ENCODE data around the gene HTT-AS.
"Not testable (repeated sequence)": the region's sequence is repeated elsewhere in the genome, so short reads cannot be mapped to it uniquely, and the experiment has no call there.

HTT-AS gene

DNA sequence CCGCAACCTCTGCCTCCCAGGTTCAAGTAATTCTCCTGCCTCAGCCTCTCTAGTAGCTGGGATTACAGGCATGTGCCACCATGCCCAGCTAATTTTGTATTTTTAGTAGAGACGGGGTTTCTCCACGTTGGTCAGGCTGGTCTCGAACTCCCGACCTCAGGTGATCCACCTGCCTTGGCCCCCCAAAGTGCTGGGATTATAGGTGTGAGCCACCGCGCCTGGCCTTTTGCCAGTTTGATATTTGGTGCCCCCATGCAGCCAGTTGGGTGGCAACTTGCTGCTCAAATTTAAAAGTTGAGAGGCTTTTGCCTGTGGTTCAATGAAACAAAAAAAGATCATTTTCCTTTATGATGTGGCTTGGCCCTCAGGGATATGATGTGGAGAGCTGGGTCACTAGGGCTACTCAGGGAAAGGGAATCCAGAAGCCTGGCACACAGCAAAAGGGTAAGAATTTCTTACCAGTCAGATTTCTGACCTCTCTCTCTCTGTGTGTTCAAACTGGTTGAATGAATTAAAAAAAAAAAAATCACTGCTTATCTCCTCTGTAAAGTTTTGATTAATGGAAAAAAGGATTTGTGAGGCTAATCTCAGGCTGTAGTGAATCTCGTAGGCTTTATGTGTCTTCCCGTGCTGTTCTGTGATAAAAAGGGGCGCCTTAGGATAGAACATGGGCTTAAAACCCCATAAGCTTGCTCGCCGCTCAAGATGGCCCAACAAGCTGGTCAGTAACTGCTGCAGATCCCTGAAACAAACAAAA lies 23.0 kb downstream of the HTT-AS start:
- DNase-seq = not testable (repeated sequence)

DNA sequence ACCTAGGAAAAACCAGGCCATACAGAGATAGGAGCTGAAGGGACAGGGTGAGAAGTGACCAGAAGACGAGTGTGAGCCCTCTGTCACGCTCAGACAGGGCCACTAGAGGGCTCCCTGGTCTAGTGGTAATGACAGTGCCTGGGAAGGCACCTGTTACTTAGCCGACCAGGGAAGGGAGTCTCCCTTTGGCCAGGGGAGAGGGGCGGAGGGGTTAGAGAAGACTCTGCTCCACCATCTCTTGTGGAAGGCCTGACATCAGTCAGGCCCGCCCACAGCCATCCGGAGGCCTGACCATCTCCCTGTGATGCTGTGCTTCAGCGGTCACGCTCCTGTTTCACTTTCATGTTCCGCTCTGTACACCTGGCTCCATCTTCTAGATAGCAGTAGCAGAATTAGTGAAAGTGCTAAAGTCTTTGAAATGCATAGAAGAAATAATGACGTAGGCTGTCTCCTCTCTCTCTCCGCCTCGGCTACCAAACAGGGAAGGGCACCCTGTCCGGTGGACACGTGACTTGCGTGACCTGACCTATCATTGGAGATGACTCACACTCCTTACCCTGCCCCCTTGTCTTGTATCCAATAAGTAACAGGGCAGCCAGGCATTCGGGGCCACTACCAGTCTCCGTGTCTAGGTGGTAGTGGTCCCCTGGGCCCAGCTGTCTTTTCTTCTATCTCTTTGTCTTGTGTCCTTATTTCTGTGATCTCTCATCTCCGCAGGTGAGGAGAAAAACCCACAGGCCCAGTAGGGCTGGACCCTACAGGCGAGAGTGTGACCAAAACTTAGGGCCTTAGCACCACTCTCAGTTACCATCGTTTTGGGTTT lies 26.7 kb downstream of the HTT-AS start:
- DNase-seq = peak; percentile 57

DNA sequence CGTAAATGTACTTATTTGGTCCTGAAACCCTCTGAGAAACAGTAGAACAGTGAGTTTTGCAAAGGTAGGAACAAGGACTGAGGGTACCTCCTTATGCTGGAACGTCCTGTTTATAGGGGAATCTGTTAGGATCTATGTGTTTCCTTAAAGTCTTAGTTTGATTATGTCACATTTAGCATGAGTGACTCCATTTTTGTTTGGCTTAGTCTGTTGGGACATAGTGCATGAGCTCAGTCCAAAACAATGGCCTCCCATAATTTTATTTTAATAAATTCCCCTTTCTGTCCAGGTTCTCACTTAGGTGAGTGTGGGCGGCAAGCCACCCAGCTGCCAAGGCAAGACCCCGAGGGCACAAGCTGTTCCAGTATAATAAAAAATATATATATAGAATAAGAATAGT lies 27.7 kb downstream of the HTT-AS start:
- no peak for DNase-seq

DNA sequence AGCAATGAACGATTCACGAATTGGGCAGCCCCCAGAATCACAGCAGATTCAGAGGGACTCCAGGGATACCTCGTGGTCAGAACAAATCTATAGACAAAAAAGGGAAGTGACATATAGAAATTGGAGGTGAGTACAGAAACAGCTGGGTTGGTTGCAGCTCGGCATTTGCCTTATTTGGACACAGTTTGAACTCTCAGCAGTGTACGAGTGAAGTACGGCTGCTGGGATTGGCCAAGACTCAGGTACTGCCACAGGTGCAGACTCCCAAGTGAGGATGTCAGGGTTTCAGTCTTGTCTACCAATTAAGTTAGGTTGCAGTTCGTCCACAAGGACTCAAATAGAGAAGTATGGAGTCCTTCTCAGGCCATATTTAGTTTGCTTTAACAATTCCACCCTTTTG lies 28.2 kb downstream of the HTT-AS start:
- no peak for DNase-seq

DNA sequence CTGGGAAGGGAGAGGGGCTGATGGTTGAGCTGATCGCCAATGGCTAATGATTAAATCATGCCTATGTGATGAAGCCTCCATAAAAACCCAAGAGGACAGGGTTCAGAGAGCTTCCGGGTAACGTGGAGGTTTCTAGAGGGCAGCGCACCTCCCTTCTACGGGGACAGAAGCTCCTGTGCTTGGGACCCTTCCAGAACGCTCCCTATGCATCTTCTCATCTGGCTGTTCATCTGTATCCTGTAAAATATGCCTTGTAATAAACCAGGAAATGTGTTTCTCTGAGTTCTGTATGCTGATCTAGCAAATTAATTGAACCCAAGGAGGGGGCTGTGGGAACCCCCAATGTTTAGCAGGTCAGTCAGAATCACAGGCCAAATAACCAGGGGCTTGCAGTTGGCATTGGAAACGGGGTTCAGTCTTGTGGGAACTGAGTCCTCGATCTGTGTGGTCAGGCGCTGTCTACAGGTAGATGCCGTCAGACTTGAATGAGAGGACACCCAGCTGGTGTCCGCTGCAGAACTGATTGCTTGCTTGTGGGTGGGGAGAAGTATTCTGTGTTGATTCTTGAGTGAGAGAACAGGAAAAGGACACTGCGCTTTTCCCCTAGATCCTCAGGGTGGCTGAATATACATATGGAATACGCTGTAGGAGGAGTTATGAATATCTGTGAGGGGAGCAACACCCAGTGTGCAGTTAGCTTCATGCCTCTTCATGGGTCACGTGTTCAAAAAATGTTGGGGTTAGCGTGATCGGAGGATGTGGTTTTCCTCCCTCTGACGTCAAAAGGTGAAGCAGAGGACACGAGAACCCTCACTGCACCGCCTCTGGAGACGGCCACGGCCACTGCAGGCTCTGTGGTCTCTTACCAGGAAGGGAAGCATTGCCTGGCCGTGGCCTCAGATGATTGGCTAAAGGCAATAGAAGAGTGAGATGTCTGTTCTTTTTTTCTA lies 29.2 kb downstream of the HTT-AS start:
- DNase-seq = peak; percentile 46

DNA sequence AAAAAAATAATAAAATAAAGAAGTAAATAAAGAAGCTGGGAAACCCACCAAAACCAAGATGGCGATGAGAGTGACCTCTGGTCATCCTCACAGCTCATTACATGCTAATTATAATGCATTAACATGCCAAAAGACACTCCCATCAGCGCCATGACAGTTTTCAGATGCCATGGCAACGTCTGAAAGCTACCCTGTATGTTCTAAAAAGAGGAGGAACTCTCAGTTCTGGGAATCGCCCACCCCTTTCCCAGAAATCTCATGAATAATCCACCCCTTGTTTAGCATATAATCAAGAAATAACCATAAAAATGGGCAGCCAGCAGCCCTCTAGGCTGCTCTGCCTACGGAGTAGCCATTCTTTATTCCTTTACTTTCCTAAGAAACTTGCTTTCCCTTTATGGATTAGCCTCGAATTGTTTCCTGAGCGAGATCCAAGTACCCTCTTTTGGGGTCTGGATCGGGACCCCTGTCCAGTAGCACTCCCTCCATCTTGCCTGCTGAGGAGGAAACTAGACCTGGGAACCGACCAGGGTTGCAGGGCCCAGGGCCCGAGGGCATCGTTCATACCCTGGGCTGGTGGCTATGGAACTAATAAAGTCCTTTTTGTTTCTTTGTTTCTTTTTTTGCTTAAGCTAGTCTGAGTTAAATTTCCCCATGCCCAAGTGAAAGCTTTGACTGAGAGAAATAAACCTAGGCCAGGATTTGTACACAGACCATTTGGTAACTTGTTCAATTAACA lies 30.9 kb downstream of the HTT-AS start:
- DNase-seq = no peak

DNA sequence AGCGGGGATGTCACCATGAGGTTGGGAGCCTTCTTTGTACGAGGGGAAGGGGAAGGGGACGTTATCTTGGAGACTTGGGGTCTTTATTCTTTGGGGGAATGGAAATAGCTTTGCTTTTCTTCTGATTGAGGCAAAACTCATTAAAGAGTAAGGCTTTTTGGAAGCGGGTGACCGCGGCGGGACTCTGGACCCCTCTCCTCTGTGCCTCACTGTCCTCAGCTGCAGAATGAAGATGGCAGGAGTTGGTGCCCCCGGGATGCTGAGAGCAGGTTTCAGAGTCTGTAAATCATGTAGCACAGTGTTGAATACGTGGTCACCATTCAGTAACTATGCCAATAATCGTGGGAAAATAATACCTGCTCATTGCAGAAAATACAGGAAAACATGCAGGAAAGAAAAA lies 32.1 kb downstream of the HTT-AS start:
- DNase-seq = no peak

DNA sequence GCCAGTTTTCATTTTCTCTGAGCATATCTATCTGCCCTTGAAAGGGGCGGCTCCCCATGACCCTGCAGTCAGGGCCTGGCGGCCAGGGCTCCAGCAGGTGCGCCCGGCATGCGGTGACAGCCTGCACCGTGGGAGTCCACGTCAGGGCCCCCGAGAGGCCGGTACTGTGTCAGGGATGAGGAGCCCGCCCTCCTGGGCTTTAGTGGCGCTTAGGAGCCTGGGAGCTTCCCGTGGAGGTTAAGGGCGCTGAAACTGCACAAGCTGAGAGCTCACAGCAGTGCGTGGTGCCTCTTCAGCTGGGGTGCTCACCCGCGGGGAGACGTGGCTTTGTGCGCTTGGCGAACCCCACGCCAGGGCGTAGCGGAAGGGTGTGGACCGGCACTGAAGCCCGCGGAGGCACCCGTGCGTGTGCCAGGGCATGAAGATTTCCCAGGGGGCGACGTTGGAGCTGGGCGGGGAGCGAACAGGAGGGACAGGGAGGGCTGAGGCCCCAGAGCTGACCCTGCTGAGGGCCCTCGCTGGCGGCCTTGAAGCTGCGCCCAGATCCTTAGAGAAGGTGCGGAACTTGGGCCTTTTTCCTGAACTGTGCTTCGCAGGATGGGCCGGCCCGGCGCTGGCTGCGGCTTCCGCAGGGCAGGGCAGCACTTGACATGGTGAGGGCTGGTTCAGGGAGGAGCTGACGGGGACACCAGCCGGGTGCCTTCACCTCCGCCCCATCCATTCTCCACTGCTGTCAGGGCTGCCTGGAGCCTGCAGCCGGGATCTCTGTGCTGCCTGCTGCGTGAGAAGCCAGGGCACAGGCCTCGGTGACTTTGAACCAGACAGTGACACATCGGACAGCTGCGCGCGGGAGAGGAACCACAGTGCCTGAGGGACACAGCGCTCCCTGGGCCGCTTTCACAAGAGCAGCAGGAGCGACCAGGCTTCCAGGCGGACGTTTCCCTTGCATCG lies 32.9 kb downstream of the HTT-AS start:
- DNase-seq = peak; percentile 28

DNA sequence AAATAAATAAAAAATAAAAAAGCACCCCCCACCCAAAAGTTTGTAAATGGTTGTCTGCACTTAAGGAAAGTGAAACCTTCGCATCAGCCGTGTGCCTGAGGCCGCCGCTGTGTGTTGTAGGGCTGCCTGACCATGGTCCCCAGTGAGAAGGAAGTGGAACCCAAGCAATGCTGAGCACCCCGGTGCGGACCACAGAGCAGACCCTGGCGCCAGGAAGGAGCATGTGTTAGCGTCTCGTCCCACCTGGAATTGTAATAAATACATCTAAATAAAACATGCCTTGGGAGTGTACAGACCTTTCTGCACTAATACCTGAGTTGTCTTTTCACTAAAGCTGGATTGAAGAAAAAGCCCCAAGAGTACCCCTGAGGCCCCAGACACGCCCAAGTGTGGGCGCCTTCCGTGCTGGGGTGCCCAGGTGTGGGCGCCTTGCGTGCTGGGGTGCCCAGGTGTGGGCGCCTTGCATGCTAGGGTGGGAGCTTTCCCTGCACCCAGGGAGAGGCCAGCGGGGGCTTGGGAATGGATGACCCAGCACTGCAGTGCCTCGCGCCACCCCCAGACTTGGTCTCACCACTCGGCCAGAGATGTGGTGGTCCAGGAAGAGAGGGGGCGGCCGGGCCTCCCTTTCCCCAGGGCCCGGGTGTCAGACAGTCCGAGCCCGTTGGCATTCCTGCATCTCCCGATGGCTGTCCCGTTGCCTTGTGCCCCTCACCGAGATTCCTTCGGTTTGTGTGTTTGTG lies 33.7 kb downstream of the HTT-AS start:
- no peak for DNase-seq

DNA sequence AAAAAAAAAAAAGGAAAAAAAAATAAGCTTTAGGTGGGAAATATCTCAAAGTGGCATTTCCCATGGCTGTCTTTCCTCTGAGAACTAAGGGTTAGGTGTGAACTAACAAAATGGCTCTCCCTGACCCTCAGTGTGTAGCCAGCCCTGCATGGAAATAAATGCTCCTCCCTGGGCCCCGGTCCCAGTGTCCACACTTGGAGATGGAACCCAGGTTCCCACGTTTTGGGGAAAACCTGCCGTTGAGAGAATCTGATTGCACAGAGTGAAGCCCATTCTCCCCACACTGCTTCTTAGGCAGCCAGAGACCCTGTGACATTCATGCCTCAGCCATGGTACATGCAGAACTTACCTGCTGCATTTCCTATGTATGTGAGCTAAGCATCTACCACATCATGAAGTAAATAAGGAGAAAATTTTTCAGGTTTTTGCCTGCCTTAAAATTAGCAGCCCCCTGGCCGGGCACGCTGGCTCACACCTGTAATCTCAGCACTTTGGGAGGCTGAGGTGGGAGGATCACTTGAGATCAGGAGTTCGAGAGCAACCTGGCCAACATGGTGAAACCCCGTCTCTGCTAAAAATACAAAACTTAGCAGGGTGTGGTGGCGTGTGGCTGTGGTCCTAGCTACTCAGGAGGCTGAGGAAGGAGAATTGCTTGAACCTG lies 34.5 kb downstream of the HTT-AS start:
- no peak for DNase-seq

DNA sequence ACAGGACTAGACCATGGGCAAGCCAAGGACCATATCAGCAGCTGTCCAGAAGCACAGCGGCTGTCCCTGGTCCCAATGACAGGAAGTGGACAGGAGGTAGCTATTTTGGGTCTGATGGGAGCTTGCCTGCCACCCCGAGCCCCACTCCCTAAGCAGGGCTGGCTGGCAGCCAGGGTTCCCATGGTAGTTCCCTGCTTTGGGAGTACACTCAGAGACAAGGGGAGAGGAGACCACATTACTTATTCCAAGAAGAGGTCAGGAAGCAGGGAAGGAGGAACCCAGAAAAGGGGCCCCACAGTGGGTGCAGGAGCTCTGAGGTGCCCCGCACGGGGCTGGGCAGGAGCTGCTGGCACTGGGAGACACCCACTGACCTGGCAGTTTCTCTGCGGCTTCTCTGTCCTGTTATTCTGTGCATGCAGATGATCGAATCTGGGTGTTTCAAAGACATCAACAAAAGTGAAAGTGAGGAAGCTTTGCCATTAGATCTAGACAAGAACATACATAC lies 36.3 kb downstream of the HTT-AS start:
- no peak for DNase-seq

DNA sequence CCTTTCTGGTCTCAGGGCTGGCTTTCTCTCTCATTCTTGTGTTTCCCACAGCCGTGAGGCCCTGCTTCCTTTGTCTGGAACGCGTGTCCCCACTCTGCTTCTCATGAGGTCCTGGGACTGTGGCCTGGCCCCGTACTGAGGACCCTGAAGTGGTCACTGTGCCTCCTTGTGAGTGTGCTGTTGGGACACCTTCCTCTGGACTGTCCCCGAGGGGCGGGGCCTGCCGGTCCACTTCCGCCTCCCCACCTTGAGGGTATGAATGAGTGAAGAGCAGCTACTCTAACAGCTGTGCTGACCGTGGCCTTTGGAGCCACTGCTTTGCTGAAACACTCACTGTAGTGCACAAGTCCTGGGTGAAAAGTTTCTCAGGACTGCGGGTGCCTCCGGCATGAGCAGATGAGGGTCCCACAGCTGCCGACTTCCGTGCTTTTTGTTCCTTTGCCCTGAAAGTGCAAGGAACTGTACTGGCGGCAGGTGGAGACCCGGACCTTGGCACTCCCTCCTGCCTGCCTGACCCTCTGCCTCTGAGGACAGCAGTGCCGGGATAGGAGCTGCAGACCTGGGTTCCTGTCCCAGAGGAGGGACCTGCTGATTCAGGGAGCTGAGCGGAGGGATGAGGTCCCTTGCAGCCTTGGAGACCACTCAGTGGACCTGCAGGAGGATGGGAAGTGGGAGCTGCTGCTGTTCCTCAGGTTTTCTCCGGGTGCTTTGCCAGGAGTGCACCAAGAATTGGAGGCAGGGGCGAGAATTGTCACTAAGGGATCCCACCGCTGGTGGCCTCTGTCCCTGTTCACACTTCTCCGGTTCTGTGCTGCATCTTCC lies 38.0 kb downstream of the HTT-AS start:
- DNase-seq = no peak

DNA sequence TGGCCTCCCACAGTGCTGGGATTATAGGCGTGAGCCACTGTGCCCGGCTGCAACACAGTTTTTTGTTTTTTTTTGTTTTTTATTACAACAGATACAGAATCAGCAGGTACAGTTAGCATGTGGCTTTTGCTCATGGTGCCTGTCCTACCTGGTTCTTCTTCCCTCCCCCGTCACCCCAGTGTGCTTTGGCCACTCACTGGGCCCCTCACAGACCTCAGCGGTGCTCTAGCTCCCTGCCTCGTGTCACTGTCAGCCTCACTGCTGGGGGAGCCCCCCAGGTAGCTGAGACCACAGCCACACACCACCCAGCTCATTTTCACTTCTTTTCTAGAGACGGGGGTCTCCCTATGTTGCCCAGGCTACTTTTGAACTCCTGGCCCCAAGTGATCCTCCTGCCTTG lies 38.7 kb downstream of the HTT-AS start:
- DNase-seq = no peak

DNA sequence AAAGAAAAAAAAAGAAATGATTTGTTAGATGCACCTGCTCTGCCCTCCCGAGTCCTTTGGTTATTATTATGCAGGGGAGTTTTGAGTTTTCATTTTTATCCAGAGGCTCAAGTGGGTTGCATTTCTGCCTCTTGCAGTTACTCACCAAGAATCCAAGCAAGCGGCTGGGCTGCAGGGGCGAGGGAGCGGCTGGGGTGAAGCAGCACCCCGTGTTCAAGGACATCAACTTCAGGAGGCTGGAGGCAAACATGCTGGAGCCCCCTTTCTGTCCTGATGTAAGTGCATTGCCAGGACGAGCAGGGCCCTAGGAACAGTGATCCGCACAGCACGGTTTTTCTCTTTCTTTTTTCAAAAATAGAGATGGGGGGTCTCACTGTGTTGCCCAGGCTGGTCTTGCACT lies 39.1 kb downstream of the HTT-AS start:
- DNase-seq = no peak

DNA sequence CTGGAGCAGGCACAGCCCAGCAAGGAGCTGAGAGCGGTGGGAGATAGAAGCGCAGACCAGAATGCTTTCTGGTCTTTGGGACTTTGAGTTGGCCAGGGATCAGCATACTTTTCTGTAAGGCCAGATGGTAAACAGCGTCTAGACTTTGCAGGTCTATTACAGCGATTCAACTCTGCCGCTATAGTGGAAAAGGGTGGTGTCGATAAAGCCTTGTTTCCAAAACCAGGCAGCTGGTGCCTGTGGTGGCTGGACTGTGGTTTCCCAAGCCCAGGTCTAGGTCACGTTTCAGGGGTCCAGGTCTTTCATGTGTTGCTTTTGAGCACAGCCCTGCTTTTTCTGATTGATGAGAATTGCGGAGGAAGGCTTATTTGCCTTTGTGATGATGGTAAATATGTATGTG lies 40.1 kb downstream of the HTT-AS start:
- DNase-seq = no peak

DNA sequence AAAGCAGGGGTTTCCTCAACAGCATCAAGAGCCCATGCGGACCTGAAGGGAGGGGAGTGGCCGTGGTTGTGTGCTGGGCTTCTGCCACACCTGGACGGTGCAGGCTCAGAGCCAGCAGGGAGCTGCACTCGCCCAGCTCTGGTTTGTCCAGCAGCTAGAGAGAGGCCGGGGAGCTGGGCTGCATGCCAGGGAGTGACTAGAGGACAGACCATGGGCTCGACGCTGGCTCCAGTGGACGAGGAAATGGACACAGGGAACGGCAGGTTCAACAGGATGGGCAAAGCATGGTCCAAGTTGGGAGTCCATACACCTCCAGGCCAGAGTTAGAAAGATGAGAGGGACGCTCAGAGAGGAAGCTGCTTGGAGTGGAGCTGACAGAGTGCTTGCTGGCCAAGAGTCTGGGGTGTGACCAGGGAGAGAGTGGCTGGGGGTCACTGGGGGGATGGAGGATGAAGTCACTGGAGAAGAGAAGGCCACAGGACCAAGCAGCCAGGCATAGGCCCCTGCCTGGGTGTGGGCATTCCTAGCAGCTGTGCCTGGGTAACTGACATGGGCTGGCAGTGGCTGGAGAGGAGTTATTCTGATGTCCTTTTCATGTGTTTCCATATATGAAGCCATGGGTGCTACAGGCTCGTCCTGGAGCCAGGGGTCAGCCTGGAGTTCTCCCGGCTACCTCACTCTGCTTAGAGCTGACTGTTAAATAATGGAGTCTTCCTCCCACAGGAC lies 42.8 kb downstream of the HTT-AS start:
- no peak for DNase-seq

DNA sequence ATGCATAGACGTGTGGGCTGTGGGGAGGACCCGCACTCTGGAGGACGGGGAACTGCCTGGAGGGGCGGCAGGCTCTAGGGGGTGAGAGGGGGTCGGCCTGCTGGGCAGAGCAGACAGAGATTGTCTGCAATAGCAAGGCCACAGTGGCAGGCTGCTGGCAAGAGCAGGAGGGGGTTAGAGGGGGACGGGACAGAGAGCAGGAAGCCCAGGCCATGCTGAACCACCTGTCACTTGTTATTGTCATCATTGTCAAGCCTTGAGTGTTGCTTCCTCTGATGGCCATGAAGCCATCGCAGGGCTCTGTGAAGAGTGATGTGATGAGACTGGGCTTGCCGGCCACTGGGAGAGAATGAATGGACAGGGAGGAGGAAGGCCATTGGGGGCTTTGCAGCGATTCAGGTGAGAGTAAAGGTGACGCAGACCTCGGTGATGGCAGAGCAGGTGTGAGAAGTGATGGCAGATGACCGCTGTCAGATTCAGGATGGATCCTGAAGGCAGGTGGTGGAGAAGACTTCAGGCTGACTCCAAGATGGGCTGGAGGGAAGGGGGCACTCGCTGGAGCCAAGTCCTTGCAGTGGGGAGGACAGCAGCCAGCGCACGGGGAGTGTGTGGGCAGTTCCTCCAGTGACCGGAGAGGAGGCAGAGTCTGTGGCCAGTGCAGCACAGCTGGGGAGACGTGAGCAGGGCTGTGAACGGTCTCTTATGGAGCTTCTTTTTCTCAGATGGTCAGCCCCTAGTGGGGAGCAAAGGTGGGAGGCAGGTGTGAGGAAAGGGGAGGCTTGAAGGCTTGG lies 43.6 kb downstream of the HTT-AS start:
- DNase-seq = no peak
